RKO (cell line): ENCODE measurements around the gene HSPA12A.

Experiments
- DNase-seq: peaks from one replicate; pipeline ENCODE4 v3.0.0-alpha.2; 2016; ENCODE audit warnings: low spot score

Gene HSPA12A

DNA sequence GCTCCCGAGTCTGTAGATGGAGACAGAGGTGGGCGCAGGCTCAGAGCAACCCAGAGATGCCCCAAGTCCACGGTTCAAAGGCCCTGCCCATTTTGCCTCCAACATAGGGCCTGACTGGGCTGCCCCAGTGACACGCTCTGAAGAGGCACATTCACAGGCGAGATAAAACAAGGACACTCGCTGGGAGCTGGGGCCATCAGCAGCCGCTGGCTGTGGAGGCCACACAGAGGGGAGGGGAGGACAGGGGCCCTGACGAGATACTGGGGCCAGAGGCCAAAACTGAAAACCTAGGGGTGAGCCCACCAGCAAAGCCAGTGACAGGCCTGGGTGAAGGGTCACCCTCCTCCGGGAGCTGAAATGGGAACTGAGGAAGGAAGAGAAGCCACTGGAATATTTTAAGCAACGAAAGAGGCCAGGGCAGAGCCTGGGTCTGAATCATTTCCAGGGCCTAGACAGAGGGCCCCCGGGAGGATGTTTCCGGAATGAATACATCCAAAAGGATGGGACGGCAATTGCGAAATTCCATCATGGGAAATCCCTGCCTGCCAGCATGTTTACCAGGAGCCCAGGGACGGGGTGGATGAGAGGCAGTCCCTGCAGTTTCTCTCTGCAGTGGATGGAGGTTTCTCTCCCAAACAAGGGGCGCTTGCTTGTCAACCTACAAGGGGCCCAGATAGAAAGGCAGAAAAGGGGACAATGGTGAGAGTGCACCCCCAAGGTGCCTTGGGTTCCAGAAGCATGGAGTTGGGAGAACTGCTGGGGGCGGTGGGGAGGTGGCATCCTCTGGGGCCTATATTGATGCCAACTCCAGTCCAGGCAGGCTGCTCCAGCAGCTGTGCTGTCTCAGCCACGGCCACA is 29.0 kb upstream of the HSPA12A start:
- DNase-seq, result no peak

DNA sequence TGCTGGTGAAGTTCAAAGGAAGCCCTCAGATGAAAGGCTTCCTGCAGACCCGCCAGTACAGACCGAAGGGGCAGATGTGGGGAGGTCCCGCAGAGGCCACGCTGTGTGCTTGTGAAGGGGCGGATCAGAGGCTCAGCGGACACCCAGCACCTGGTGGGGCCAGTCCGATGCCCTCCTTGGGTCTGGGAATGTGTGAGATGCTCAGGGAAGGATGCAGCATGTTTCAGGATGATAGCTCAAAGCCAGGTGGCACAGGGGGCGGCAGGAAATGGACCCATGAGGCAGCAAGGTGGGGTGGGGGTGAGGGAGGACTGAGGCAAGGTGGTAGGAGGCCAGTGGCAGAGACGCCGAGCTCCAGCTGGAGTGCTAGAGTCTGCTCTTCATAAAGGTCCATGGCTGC is 27.9 kb upstream of the HSPA12A start:
- no peak for DNase-seq

DNA sequence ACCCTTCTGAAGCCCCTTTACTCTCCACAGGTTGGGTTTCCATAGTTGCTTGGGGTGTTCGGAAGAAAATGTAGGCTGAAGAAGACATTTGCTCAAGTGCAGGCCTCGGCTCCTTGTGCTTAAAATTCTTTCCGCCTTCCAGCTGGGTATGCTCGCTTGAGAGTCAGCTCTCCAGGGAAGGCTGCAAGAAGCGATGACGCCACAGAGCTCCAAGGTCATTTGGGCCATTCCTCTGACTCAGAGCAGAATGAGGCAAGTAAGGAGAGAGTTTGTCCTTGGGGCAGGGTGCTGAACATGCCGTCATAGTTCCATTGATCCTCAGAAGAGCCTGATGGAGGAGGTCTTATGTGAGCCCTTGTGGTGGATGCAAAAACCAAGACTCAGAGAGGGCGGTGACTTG is 27.4 kb upstream of the HSPA12A start:
- DNase-seq, result no peak

DNA sequence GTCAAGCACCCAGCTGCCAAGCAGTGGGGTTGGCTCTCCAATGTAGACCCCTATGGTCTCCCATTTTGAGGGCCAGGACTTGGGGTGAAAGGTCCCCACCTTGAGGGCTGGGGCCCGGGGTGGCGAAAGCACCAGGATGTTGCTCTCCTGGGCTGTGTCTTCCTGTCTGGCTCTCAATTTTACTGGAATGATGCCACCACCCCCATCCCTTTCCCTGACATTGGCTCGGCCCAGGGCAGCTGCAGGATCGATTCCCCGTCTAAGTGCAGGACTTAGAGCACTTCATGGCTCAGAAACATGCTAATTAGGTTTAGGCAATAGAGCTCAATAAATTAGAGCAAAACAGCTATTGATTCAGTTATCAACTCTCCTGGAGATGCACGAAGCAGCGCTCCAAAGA is 27.0 kb upstream of the HSPA12A start:
- DNase-seq, result no peak

DNA sequence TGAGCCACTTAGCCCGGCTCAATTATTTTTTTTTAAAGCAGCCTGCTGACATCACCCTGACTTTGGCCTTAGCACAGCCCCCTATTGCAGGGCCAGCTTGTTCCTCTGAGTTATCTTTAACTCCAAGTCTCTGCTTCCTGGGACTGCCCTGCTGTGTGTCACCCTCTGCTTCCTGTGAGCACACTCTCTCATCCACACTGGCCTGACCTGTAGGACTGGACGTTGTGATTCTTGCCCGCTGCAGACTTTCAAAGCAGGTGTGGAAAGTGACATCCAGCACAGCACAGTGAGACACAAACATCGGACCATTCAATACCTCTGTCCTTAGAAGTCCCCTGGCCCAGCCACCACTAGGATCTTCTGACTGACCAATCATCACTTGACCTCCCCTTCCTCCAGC is 26.4 kb upstream of the HSPA12A start:
- DNase-seq, result no peak

DNA sequence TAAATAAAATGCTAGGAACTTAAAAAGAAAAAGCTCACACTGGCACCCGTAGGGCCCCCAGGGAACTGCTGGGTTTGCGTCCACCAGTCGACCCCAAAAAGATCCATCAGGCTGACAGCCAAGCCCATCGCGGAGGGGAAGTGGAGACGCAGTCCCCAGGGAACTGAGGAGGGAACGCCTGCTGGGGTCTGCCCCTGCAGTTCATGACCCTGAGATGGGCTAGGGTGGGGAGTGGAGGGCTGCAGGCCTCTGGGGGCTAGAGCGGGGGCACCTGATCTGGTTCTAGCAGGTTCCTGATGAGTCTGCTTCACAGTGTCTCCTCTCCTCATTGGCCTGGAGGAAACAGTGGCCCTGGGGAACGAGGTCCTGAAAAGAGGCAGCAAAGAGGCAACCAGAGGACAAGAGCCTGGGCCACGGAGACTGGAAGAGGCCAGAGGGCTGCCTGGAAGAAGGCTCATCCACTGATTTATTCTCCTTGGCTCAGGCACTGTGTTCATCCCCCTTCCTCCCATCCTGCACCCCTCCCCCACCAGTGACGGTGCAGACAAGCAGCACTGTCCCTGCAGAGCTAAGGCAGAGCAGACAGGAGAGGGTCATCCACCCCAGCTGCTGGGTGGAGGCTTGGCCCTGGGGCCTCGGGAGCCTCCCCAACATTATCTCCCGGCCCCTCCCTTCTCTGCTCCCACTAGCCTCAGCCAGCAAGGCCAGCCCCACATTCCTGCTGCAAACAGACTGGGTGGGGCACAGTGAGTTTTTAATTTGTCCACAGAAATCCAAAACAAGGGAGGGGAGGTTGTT is 24.7 kb upstream of the HSPA12A start:
- no peak for DNase-seq

DNA sequence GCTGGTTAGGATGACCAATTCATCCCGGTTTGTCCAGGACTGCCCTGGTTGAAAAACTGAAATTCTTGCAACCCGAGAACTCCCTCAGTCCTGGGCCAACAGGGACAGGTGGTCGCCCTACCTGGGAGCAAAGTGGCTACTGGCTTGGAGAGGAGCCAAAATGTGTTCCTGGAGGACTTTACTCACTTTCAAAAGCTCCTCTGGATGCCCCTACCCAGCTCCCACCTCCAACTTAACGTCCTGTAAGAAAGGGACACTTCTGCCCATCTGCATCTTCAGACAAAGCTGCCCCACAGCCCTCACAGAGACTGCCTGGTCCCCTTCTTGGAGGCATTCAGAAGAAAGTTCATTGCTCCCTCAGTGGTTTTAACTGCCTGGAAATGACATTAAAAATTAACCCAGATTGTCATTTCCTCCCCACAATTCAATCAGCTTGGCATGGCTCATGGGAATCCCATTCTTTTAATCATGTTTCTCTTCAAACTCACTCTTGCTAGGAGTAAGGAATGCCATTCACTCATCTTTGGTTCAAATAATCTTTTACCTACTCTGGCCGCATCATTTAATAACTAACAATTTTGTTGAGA is 24.0 kb upstream of the HSPA12A start:
- DNase-seq, result no peak

DNA sequence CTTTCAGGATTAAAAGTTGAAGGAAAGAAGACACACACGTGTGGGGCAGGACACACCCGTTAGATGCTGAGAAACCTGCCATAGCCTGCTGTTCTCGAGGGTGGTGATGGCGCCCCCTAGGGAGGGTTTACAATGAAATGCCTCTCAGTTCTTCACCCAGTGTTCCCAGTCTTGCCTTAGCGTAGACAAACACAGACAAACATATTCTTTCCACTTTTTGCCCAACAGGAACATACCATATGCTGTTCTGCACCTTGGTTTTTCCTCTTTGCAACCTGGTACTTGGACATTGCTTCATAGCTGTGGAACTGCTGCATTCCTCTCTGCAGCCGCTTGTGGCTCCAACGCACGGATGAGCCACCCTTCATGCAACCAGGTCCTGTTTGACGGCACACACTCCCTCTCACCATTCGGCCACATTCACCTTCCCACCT is 23.3 kb upstream of the HSPA12A start:
- DNase-seq, result no peak

DNA sequence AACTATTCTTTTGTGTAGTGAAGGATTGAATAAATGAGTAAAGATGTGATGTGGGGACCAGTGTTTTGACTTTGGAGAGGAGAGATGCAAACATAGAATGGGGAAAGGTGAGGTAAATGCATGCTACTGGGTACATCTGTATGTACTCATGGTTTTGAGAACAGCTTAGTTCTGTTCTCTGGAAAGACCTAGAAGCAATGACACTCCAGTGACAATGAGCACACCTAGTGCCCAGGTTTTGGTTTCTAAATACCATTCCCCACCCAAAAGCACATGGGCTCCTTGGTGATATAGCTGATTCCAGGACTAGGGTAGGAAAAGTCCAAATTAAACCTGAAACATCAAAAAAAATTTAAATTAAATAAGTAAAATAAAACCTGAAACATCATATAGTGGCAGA is 22.6 kb upstream of the HSPA12A start:
- DNase-seq, result no peak

DNA sequence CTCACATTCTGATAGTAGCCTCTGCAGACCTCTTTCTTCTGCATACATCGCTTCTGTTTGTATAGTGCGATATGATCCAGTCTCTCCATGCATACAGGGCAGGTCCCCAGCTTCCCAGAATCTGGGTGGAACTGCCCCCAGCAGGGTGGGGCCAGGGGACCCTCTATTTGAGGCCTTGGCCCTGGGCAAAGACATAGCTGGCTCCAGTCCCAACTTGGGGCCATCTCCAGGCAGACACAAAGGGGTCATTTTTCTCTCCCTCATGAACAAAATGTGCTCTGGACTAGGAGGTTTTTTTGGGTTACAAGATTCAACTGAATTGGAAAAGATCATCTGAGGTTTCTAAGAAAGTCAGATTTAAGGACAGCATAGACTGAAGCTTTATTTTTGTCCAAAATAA is 21.1 kb upstream of the HSPA12A start:
- no peak for DNase-seq

DNA sequence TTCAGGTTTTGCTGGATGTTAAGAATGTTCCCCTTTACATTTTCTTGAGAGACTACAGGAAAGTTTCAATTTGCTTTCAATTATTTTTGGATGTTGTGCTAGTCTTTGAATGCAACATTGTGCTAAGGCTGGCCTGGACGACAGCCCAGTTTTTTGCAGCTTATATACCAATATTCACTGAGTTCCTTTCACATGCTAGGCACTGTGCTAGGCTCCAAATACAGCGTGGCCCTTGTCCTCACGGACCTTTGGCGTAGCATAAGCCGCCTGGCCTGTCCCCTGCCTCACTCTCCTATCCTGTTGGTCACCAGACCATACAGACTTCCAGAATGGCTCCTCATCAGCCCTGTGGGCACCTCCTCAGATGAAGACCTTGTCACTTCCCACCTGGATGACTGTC is 19.5 kb upstream of the HSPA12A start:
- DNase-seq, result no peak

DNA sequence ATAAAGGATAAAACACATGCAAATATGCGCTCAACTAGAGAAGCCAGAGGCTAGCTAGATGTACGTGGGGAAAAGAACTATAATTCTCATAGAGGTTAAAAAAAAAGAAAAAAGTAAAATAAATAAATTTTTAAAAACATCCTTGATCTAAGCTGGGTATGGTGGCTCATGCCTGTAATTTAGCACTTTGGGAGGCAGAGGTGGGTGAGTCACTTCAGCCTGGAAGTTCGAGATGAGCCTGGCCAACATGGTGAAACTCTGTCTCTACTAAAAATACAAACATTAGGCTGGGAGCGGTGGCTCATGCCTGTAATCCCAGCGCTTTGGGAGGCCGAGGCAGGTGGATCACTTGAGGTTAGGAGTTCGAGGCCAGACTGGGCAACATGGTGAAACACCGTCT is 18.6 kb upstream of the HSPA12A start:
- DNase-seq, result no peak

DNA sequence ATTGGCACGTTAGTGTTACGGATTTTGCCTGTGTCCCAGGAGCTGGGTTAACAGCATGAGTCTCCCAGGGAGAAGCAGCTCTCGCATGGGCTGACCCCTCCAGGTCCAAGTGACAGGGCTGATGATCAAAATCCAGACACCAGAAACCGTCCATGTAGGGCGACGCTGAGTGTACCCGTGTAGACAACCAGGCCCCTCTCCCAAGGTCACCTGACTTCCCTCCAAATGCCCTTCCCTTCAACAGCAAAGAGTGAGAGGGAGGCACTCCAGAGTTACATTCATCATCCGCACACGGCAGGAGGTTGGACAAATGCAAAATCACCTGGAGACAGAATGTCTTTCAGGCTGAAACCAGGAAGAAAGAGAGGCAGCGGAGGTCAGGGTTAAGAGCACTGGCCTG is 14.9 kb upstream of the HSPA12A start:
- DNase-seq, result no peak

DNA sequence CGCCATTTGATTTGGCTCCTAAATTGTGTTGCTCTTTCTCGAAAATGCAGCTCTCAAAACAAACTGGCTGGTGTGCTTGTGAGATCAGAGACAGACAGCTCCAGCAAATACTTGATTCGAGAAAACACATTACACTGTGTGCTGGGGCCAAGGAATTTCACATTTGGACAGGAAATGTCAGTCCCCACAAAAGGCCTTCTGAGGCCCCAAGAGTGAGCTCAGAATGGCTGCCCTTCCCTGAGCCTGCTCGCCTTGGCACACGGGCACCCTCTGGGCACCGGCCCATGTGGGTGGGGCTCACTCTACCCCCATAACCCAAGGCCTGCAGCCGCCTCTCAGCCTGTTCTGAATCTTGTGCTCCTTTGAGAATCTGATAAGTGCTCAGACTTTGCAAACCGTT is 13.9 kb upstream of the HSPA12A start:
- no peak for DNase-seq

DNA sequence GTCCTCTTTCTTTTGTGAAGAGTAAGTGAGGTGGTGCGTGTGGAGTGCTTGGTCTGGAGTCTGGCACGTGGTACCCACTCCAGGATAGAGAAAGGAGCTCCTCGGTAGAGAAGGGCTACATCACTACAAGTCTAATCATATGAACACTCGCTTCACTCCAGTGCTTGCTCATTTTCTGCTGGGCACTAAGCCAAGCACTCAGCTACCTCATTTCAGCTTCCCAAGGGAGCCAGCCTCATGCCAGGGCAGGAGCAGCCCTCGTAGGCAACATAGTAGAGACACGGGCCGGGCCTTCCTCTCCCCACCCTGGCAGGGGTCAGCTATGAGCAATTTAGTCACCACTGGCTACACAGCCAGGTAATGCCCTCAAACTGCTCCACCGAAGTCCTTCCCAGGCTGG is 11.4 kb upstream of the HSPA12A start:
- DNase-seq, result no peak

DNA sequence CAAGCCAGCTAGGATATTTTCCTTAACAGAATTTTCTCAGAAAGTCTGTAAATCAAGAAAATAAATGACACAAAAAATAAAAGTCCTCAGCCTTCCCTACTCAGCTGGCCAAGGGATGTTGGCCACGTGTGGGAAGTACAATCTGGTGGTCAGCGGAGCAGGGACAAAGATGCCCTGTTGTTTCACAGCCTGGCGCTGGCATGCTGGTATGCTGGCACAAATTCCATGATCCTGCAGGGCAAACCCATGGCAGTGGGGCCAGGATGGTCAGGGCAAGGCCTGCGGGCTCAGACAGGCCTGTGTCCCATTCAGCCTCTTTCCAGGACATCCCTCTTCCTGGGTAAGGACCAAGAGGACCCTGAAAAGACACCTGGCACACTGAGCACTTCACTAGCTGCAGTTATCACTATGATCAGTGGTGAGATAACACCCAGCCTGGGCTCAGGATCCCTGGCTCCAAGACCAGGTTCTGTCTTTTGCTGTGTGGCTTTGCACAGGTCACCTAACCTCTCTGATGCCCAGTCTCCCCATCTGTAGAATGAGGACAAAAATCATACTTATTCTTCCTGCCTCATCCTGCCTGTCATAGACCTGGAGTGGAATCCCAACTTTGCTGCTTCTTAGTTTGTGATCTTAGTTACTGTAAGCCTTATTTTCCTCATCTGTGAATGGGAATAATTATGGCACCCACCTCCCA is 10.8 kb upstream of the HSPA12A start:
- DNase-seq, result no peak

DNA sequence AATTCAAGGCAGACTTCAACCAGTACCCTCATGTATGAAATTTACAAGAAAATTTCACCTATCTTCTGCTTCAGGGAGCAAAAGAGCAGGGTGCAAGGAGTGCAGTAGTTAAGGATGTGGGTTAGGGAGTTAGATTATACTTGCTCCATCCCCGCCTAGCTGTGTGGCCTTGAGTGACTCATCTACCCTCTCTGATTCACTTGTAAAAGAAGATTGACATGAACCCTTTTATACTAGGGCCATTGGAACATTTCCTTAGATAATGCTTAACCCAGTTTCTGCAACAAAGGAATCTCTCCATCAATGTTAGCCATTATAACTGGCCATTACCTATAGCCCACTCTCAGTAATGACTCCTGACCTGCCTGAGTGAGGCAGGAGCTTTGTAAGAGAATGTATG is 10.2 kb upstream of the HSPA12A start:
- no peak for DNase-seq

DNA sequence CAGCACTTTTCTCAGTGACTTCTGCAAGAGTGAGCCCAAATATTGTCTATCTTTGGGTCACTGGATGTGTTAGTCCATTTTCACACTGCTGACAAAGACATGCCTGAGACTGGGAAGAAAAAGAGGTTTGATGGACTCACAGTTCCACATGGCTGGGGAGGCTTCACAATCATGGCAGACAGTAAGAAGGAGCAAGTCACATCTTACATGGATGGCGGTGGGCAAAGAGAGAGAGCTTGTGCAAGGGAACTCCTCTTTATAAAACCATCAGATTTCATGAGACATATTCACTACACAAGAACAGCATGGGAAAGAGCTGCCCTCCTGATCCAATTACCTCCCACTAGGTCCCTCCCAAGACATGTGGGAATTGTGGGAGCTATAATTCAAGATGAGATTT is 6.1 kb upstream of the HSPA12A start:
- no peak for DNase-seq

DNA sequence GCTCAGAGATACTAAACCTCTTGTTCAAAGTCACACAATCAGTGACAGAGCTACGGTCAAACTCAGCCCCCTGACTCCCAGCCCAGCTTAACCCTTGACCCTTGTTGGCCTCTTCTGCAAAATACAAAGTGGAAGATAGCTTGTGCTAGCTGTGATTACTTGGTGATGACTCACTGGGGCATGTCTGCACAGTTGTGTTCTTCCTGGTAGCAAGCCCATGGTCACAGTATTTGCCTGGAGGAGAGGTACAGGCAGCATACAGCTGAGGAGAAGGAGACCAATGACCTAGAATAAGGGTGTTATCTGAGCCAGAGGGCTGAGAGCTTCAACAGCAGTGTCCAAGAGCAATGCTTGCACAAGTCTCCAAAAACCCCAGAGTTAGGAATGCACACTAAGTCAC is 5.7 kb upstream of the HSPA12A start:
- peak; percentile 15 for DNase-seq

DNA sequence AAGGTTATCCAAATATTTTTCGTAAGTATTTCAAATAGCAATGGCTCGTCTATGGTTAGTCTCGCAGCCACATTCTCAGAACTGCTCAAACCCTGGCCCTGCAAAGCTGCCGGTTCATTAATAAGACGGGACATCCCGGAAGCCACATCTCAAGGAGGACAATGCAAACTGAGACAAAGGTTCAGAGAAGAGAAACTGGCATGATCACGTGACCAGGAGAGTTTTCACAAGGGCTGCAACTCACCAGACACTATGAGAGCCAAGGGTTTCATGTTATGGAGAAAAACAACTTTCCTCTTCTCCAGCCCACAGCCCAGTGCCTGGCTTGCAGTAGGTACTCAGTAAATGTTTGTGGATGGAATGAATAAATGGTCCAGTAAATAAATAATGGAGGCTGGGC is 5.0 kb upstream of the HSPA12A start:
- no peak for DNase-seq

DNA sequence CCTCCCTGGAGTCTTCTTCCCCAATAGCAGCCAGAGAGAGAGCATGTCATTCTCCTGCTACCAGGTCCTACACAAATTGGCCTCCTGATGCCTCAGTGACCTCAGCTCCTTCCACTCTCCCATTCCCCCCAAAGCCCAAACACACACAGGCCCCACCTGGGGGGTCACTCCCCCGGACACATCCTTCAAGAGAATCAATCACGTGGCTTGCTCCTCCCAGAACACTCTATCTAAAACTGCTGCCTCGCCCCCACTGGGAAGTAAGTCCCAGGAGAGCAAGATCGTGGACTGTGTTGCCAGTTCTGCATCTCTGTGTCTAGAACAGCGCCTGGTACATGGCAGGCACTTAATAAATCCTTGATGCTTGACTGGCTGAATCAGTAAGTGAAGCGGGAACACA is 2.5 kb upstream of the HSPA12A start:
- DNase-seq, result no peak

DNA sequence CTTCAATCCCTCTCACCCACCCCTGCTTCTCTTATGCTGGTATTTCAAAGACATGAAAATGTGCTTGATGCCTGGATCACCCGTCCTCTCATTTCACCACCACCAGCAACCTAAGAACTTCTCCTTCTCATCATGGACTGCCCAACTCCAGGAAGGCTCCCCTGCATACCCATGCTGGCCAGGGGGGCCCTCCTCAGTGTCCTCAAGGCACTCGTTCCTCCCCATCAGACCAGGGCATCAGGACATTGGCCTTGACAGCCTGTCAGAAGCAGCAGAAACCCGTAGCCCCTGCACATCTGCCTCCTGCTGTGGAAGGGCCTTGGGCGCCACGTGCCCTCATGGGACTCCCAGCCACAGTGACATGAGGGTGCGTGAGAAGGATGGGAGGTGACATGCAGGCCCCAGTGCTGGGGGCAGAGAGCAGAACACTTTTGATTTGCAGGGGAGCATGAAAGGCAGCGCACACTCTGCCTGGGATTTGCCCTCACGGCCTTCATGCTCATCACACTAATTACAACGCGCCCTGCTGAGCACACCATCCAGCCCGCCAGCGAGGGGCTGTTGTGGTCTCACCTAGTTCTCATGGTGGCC is 1.9 kb upstream of the HSPA12A start:
- DNase-seq, result no peak
